ENCODE measurements around the gene CHCHD6. TPM values are rescaled to one million over a fixed set of nuclear protein-coding genes. Genes with fewer than 3 reads are reported as not detected.

CHCHD6 gene
- total RNA-seq, 4 donors from 2014 or later, result 6.4 to 14.2 (median 10.3) TPM; not detected in 1

GRCh38 chr3:126947429-126947828, 243.4 kb downstream of the CHCHD6 start:
- no peak for DNase-seq
- Histone ChIP-seq H3K27ac (no peak overlapping the region), H3K36me3 (no peaks in the 10 kb centered on the region), H3K27me3 (no peaks in the 10 kb centered on the region), H3K9me3 (no peaks in the 10 kb centered on the region), H3K4me1 (no peaks in the 10 kb centered on the region), H3K4me3 (no peak overlapping the region)
- intact Hi-C loops (cut with DNase I; ENCODE audit: low total_unique reads), result no loop called here
- TF ChIP-seq CTCF (IDR thresholded peaks at IDR 0.05), result no peak
- TF ChIP-seq POLR2A (IDR thresholded peaks at IDR 0.05), result no peak

GRCh38 chr3:126948980-126949535, 245.0 kb downstream of the CHCHD6 start:
- intact Hi-C loops (cut with DNase I; ENCODE audit: low total_unique reads), result no loop called here
- no peak overlapping the region for H3K27ac ChIP-seq
- H3K36me3 ChIP-seq, result no peaks in the 10 kb centered on the region
- H3K9me3 ChIP-seq, result no peaks in the 10 kb centered on the region
- no peaks in the 10 kb centered on the region for H3K27me3 ChIP-seq
- H3K4me1 ChIP-seq, result no peaks in the 10 kb centered on the region
- DNase-seq, result no peak
- TF ChIP-seq CTCF (IDR thresholded peaks at IDR 0.05) (no peak), POLR2A (IDR thresholded peaks at IDR 0.05) (no peak)
- H3K4me3 ChIP-seq, result no peak overlapping the region

- intact Hi-C loops (cut with DNase I; ENCODE audit: low total_unique reads), result no loop called here
- Histone ChIP-seq H3K4me3 (no peak overlapping the region), H3K27ac (no peak overlapping the region), H3K9me3 (no peaks in the 10 kb centered on the region), H3K4me1 (no peaks in the 10 kb centered on the region), H3K36me3 (no peaks in the 10 kb centered on the region), H3K27me3 (no peaks in the 10 kb centered on the region)
- TF ChIP-seq POLR2A (IDR thresholded peaks at IDR 0.05) (no peak), CTCF (IDR thresholded peaks at IDR 0.05) (no peak)
- no peak for DNase-seq
These were observed 247.5 kb downstream of the CHCHD6 start for GRCh38 chr3:126951561-126951960.

GRCh38 chr3:126952261-126952982, 248.4 kb downstream of the CHCHD6 start:
- intact Hi-C loops (cut with DNase I; ENCODE audit: low total_unique reads), result no loop called here
- Histone ChIP-seq H3K27ac (no peak overlapping the region), H3K4me1 (no peaks in the 10 kb centered on the region), H3K36me3 (no peaks in the 10 kb centered on the region), H3K27me3 (no peaks in the 10 kb centered on the region), H3K4me3 (no peak overlapping the region), H3K9me3 (no peaks in the 10 kb centered on the region)
- TF ChIP-seq CTCF (IDR thresholded peaks at IDR 0.05) (no peak), POLR2A (IDR thresholded peaks at IDR 0.05) (no peak)
- no peak for DNase-seq

GRCh38 chr3:126952983-126953660, 249.1 kb downstream of the CHCHD6 start:
- Histone ChIP-seq H3K27ac (no peak overlapping the region), H3K36me3 (no peaks in the 10 kb centered on the region), H3K4me1 (no peaks in the 10 kb centered on the region), H3K9me3 (no peaks in the 10 kb centered on the region), H3K4me3 (no peak overlapping the region), H3K27me3 (no peaks in the 10 kb centered on the region)
- DNase-seq, result no peak
- TF ChIP-seq POLR2A (IDR thresholded peaks at IDR 0.05), result no peak
- no peak for TF ChIP-seq CTCF (IDR thresholded peaks at IDR 0.05)
- intact Hi-C loops (cut with DNase I; ENCODE audit: low total_unique reads), result no loop called here
